Measurements from ENCODE around the gene ASB14. TPM values are rescaled to one million over a fixed set of nuclear protein-coding genes. Genes with fewer than 3 reads are reported as not detected.

Gene ASB14
- total and polyA plus RNA-seq, 4 donors: 0.06 to 1.4 (median 0.43) TPM

GRCh38 chr3:57275393-57275792 is 17.1 kb downstream of the ASB14 start:
- no peak overlapping the region for H3K4me3 ChIP-seq
- H3K27me3 ChIP-seq (ENCODE audit: control insufficient read depth in 3 of 3, insufficient read depth in 3 of 3, low read length in 2 of 3): no peaks in the 10 kb centered on the region
- ATAC-seq (ENCODE audit: insufficient read depth, low FRiP score): no peak
- H3K36me3 ChIP-seq (ENCODE audit: control insufficient read depth in 4 of 4, insufficient read depth in 4 of 4, low read length in 4 of 4): peaks cover 7 to 14% (median 10%) of the 10 kb centered on the region in 4 donors
- WGBS, 2 donors: 96 to 97% methylated on average over 2 of the region's 2 CpGs
- H3K27ac ChIP-seq (ENCODE audit: low read depth in 1 of 2, low read length in 1 of 2): no peak overlapping the region
- no peak for DNase-seq
- TF ChIP-seq, protein P1, sequence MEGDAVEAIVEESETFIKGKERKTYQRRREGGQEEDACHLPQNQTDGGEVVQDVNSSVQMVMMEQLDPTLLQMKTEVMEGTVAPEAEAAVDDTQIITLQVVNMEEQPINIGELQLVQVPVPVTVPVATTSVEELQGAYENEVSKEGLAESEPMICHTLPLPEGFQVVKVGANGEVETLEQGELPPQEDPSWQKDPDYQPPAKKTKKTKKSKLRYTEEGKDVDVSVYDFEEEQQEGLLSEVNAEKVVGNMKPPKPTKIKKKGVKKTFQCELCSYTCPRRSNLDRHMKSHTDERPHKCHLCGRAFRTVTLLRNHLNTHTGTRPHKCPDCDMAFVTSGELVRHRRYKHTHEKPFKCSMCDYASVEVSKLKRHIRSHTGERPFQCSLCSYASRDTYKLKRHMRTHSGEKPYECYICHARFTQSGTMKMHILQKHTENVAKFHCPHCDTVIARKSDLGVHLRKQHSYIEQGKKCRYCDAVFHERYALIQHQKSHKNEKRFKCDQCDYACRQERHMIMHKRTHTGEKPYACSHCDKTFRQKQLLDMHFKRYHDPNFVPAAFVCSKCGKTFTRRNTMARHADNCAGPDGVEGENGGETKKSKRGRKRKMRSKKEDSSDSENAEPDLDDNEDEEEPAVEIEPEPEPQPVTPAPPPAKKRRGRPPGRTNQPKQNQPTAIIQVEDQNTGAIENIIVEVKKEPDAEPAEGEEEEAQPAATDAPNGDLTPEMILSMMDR (IDR thresholded peaks at IDR 0.05; ENCODE audit: control extremely low read depth, extremely low read depth): no peak
- no peaks in the 10 kb centered on the region for H3K9me3 ChIP-seq (ENCODE audit: control insufficient read depth in 4 of 4, insufficient read depth in 3 of 4, low read length in 3 of 4)
- no peak overlapping the region for H3K9ac ChIP-seq (ENCODE audit: insufficient read depth in 1 of 2, low read length in 2 of 2)
- H3K4me1 ChIP-seq (ENCODE audit: control insufficient read depth in 5 of 5, insufficient read depth in 5 of 5, low read length in 5 of 5): no peaks in the 10 kb centered on the region

DNA sequence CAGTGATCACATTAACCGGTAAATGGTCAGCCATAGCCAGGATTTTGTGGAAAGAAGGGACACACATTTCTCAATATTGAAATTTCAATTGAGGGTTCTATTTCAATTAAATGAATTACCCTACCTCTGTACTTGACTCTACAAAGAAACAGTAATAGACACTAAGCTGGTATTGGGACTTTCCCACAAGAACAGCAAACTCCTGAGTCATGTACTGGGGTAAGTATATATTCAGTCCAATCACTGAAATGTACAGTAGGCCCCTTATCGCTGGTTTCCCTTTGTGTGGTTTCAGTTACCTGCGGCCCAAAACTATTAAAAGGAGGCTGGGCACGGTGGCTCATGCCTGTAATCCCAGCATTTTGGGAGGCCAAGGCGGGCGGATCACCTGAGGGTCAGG is 17.6 kb downstream of the ASB14 start:
- ATAC-seq (ENCODE audit: insufficient read depth, low FRiP score): no peak
- WGBS, 2 donors: 95 to 98% methylated on average over 6 of the region's 6 CpGs
- no peaks in the 10 kb centered on the region for H3K27me3 ChIP-seq (ENCODE audit: control insufficient read depth in 3 of 3, insufficient read depth in 3 of 3, low read length in 2 of 3)
- H3K36me3 ChIP-seq (ENCODE audit: control insufficient read depth in 4 of 4, insufficient read depth in 4 of 4, low read length in 4 of 4): peaks cover 7 to 12% (median 9%) of the 10 kb centered on the region in 4 donors
- DNase-seq: no peak
- H3K9ac ChIP-seq (ENCODE audit: insufficient read depth in 1 of 2, low read length in 2 of 2): no peak overlapping the region
- H3K27ac ChIP-seq (ENCODE audit: low read depth in 1 of 2, low read length in 1 of 2): no peak overlapping the region
- H3K9me3 ChIP-seq (ENCODE audit: control insufficient read depth in 4 of 4, insufficient read depth in 3 of 4, low read length in 3 of 4): no peaks in the 10 kb centered on the region
- H3K4me3 ChIP-seq: no peak overlapping the region
- H3K4me1 ChIP-seq (ENCODE audit: control insufficient read depth in 5 of 5, insufficient read depth in 5 of 5, low read length in 5 of 5): no peaks in the 10 kb centered on the region
- TF ChIP-seq, protein P1 (IDR thresholded peaks at IDR 0.05; ENCODE audit: control extremely low read depth, extremely low read depth): no peak

- Histone ChIP-seq H3K9ac (ENCODE audit: insufficient read depth in 1 of 2, low read length in 2 of 2) (no peak overlapping the region), H3K36me3 (ENCODE audit: control insufficient read depth in 4 of 4, insufficient read depth in 4 of 4, low read length in 4 of 4) (peaks cover 7 to 56% (median 34%) of the 10 kb centered on the region in 4 donors), H3K27ac (ENCODE audit: low read depth in 1 of 2, low read length in 1 of 2) (no peak overlapping the region), H3K4me3 (no peak overlapping the region), H3K4me1 (ENCODE audit: control insufficient read depth in 5 of 5, insufficient read depth in 5 of 5, low read length in 5 of 5) (no peaks in the 10 kb centered on the region), H3K27me3 (ENCODE audit: control insufficient read depth in 3 of 3, insufficient read depth in 3 of 3, low read length in 2 of 3) (no peaks in the 10 kb centered on the region), H3K9me3 (ENCODE audit: control insufficient read depth in 4 of 4, insufficient read depth in 3 of 4, low read length in 3 of 4) (peaks cover 0 to 3% (median 0%) of the 10 kb centered on the region in 4 donors)
- ATAC-seq (ENCODE audit: insufficient read depth, low FRiP score) (no peak), DNase-seq (no peak)
- WGBS, 2 donors: 87 to 88% methylated on average over 1 of the region's 1 CpG
- TF ChIP-seq, protein P1 (IDR thresholded peaks at IDR 0.05; ENCODE audit: control extremely low read depth, extremely low read depth): no peak
Measured at GRCh38 chr3:57268416-57268815, 24.1 kb downstream of the ASB14 start.

- WGBS, 2 donors: 95 to 97% methylated on average over 3 of the region's 3 CpGs
- Histone ChIP-seq H3K27me3 (ENCODE audit: control insufficient read depth in 3 of 3, insufficient read depth in 3 of 3, low read length in 2 of 3) (no peaks in the 10 kb centered on the region), H3K4me3 (no peak overlapping the region), H3K9me3 (ENCODE audit: control insufficient read depth in 4 of 4, insufficient read depth in 3 of 4, low read length in 3 of 4) (peaks cover 0 to 3% (median 0%) of the 10 kb centered on the region in 4 donors), H3K4me1 (ENCODE audit: control insufficient read depth in 5 of 5, insufficient read depth in 5 of 5, low read length in 5 of 5) (no peaks in the 10 kb centered on the region), H3K9ac (ENCODE audit: insufficient read depth in 1 of 2, low read length in 2 of 2) (no peak overlapping the region), H3K36me3 (ENCODE audit: control insufficient read depth in 4 of 4, insufficient read depth in 4 of 4, low read length in 4 of 4) (peaks cover 12 to 61% (median 32%) of the 10 kb centered on the region in 4 donors), H3K27ac (ENCODE audit: low read depth in 1 of 2, low read length in 1 of 2) (no peak overlapping the region)
- ATAC-seq (ENCODE audit: insufficient read depth, low FRiP score) (no peak), DNase-seq (no peak)
- TF ChIP-seq, protein P1 (IDR thresholded peaks at IDR 0.05; ENCODE audit: control extremely low read depth, extremely low read depth): no peak
Measured at GRCh38 chr3:57261929-57262328, 30.6 kb downstream of the ASB14 start.
